KMS-11 (cell line): Measurements from ENCODE around the gene OVOL3.

Experiments
- H2AFZ ChIP-seq: fragments of 200-600 bp; sonication (generic); 2 replicates; pipeline ENCODE4 v1.6.1; 2016; ENCODE audit warnings: antibody characterized with exemption, mixed run types, low read depth
- H3K27ac ChIP-seq: fragments of 200-600 bp; sonication (generic); 2 replicates; pipeline ENCODE4 v1.6.1; 2016; ENCODE audit warnings: mild to moderate bottlenecking, mixed run types
- H3K27me3 ChIP-seq: fragments of 200-600 bp; sonication (generic); 2 replicates; pipeline ENCODE4 v1.6.1; 2017; ENCODE audit warnings: mild to moderate bottlenecking, low read depth, mixed run types, moderate library complexity; ENCODE audit not compliant: insufficient read depth
- H3K36me3 ChIP-seq: fragments of 200-600 bp; sonication (generic); 2 replicates; pipeline ENCODE4 v1.6.1; 2017; ENCODE audit warnings: mild to moderate bottlenecking, mixed run types; ENCODE audit not compliant: insufficient read depth
- H3K4me1 ChIP-seq: fragments of 200-600 bp; sonication (generic); 2 replicates; pipeline ENCODE4 v1.6.1; 2016; ENCODE audit warnings: mild to moderate bottlenecking, low read depth, mixed run types; ENCODE audit not compliant: poor library complexity, severe bottlenecking
- H3K4me2 ChIP-seq: fragments of 200-600 bp; sonication (generic); 2 replicates; pipeline ENCODE4 v1.7.0; 2016; ENCODE audit warnings: mild to moderate bottlenecking, mixed run types
- H3K4me3 ChIP-seq: fragments of 200-600 bp; sonication (generic); IDR thresholded peaks from 2 replicates; pipeline ENCODE4 v1.6.1; 2017; ENCODE audit warnings: low read depth, low read length, mixed read lengths; ENCODE audit not compliant: insufficient read depth
- H3K79me2 ChIP-seq: fragments of 200-600 bp; sonication (generic); 2 replicates; pipeline ENCODE4 v1.6.1; 2016; ENCODE audit warnings: low read depth, mixed run types; ENCODE audit not compliant: insufficient read depth
- H3K9ac ChIP-seq: fragments of 200-600 bp; sonication (generic); 2 replicates; pipeline ENCODE4 v1.6.1; 2016; ENCODE audit warnings: mild to moderate bottlenecking, mixed run types
- H4K20me1 ChIP-seq: fragments of 200-600 bp; sonication (generic); 2 replicates; pipeline ENCODE4 v1.6.1; 2016; ENCODE audit warnings: mild to moderate bottlenecking, mixed run types; ENCODE audit not compliant: insufficient read depth
- TF ChIP-seq, protein P1 (sequence below): fragments of 200-600 bp; sonication (generic); conservative IDR thresholded peaks from 2 replicates; pipeline ENCODE4 v1.6.1; 2017; ENCODE audit warnings: low read depth, mild to moderate bottlenecking, antibody characterized with exemption, low read length, moderate library complexity, mixed read lengths

Gene OVOL3

DNA sequence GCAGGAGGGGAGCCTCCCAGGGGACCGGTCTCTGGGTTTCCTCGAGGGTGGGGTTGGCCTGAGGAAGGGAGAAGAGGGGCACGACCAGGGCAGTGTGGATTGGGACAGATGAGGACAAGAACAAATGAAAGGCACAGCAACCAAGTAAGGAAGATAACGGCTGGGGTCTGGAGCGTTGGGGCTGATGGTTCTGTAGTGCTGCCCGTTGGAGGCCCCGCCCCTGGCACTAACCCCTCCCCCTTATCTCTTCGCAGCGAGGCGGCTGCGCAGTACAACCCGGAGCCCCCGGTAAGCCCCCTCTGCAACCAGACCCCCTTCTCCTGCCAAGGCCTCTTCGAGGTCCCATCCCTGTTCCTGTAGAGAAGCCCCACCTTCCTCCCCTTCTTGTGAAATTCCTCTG lies 31.1 kb downstream of the OVOL3 start:
- H2AFZ ChIP-seq: no peak overlapping the region
- no peaks in the 10 kb centered on the region for H3K27me3 ChIP-seq
- H3K27ac ChIP-seq: no peak overlapping the region
- no peak overlapping the region; the same call in 1 of the 2 replicates for H3K4me2 ChIP-seq
- TF ChIP-seq, protein P1, sequence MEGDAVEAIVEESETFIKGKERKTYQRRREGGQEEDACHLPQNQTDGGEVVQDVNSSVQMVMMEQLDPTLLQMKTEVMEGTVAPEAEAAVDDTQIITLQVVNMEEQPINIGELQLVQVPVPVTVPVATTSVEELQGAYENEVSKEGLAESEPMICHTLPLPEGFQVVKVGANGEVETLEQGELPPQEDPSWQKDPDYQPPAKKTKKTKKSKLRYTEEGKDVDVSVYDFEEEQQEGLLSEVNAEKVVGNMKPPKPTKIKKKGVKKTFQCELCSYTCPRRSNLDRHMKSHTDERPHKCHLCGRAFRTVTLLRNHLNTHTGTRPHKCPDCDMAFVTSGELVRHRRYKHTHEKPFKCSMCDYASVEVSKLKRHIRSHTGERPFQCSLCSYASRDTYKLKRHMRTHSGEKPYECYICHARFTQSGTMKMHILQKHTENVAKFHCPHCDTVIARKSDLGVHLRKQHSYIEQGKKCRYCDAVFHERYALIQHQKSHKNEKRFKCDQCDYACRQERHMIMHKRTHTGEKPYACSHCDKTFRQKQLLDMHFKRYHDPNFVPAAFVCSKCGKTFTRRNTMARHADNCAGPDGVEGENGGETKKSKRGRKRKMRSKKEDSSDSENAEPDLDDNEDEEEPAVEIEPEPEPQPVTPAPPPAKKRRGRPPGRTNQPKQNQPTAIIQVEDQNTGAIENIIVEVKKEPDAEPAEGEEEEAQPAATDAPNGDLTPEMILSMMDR: no peak
- no peak overlapping the region for H3K4me3 ChIP-seq
- peaks cover 18% of the 10 kb centered on the region; the same call in 1 of the 2 replicates for H3K79me2 ChIP-seq
- peaks cover 32% of the 10 kb centered on the region for H3K4me1 ChIP-seq
- no peaks in the 10 kb centered on the region for H4K20me1 ChIP-seq
- H3K36me3 ChIP-seq: peaks cover 4% of the 10 kb centered on the region; the same call in 1 of the 2 replicates
- no peak overlapping the region for H3K9ac ChIP-seq

DNA sequence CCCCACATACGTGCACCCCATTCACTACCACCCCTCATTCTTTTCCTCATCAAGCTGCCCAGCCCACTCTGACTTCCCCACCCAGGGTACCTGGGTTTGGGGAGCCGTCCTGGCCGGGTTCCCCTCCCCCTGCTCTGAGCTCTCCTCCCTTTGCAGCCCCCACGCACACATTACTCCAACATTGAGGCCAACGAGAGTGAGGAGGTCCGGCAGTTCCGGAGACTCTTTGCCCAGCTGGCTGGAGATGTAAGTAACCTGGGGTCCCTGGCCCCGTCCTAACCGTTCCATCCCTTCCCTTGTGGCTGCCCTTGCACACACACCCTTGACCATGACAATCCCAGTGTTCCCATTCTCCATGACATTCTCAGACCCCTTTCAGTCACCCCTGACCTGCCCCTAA lies 31.6 kb downstream of the OVOL3 start:
- H3K4me3 ChIP-seq: no peak overlapping the region
- peaks cover 18% of the 10 kb centered on the region; the same call in 1 of the 2 replicates for H3K79me2 ChIP-seq
- peaks cover 27% of the 10 kb centered on the region for H3K4me1 ChIP-seq
- TF ChIP-seq, protein P1: no peak
- H3K4me2 ChIP-seq: no peak overlapping the region
- H3K36me3 ChIP-seq: peaks cover 4% of the 10 kb centered on the region; the same call in 1 of the 2 replicates
- H2AFZ ChIP-seq: no peak overlapping the region
- no peak overlapping the region for H3K27ac ChIP-seq
- H3K9ac ChIP-seq: no peak overlapping the region
- no peaks in the 10 kb centered on the region for H4K20me1 ChIP-seq
- H3K27me3 ChIP-seq: no peaks in the 10 kb centered on the region

DNA sequence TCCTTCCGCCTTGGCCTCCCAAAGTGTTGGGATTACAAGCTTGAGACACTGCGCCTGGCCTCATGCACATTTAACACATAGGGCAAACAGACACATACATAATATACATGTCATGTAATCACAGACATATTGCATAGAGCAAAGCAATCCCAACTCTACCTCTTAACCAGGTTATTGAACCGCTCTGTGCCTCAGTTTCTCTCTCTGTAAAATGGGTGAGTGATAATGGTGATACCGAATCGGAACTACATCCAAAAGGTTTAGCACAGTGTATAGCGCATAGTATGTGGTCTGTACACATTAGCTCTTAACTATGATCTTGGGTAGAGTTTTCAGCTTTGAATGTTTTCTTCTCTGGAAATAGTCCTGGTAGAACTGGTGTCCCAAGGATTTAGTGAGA lies 33.7 kb downstream of the OVOL3 start:
- H3K27me3 ChIP-seq: no peaks in the 10 kb centered on the region
- no peak overlapping the region for H3K27ac ChIP-seq
- no peak overlapping the region for H3K9ac ChIP-seq
- no peak overlapping the region for H3K4me3 ChIP-seq
- TF ChIP-seq, protein P1: no peak
- H2AFZ ChIP-seq: no peak overlapping the region
- H4K20me1 ChIP-seq: no peaks in the 10 kb centered on the region
- no peak overlapping the region for H3K4me2 ChIP-seq
- peaks cover 18% of the 10 kb centered on the region; the same call in 1 of the 2 replicates for H3K79me2 ChIP-seq
- peaks cover 4% of the 10 kb centered on the region; the same call in 1 of the 2 replicates for H3K36me3 ChIP-seq
- H3K4me1 ChIP-seq: peaks cover 8% of the 10 kb centered on the region

DNA sequence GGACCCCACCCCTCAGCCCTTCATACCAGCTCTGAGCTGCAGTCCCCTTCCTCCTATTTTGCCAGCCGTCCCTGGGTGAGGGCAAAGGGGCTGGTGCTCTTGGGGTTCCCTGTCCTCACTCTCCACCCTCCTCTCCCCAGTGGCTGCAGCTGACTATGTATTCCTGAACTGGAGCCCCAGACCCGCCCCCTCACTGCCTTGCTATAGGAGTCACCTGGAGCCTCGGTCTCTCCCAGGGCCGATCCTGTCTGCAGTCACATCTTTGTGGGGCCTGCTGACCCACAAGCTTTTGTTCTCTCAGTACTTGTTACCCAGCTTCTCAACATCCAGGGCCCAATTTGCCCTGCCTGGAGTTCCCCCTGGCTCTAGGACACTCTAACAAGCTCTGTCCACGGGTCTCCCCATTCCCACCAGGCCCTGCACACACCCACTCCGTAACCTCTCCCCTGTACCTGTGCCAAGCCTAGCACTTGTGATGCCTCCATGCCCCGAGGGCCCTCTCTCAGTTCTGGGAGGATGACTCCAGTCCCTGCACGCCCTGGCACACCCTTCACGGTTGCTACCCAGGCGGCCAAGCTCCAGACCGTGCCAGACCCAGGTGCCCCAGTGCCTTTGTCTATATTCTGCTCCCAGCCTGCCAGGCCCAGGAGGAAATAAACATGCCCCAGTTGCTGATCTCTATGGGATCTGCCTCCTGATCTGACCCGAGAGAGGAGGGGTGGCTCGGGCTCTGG lies 38.9 kb downstream of the OVOL3 start:
- Histone ChIP-seq H3K4me3 (no peak overlapping the region), H3K4me2 (no peak overlapping the region), H3K36me3 (no peaks in the 10 kb centered on the region; the same call in 1 of the 2 replicates), H4K20me1 (no peaks in the 10 kb centered on the region), H3K27ac (no peak overlapping the region), H3K4me1 (no peaks in the 10 kb centered on the region), H3K79me2 (no peaks in the 10 kb centered on the region), H3K27me3 (no peaks in the 10 kb centered on the region), H2AFZ (no peak overlapping the region), H3K9ac (no peak overlapping the region)
- TF ChIP-seq, protein P1: no peak
